HG03103 (cell line): ENCODE data around the gene COMMD1.
"Not testable (repeated sequence)": the region's sequence is repeated elsewhere in the genome, so short reads cannot be mapped to it uniquely, and the experiment has no call there.

ENCODE experiments used
- ATAC-seq: cut with Tn5 transposase; IDR thresholded peaks from one replicate; pipeline ENCODE4 v1.9.1; 2021; ENCODE audit warnings: low read depth; ENCODE audit not compliant: unreplicated experiment

COMMD1 gene

GRCh38 chr2:61922714-61923113, 17.2 kb downstream of the COMMD1 start:
- no peak for ATAC-seq

- no peak for ATAC-seq
These were observed 19.6 kb downstream of the COMMD1 start for GRCh38 chr2:61924895-61925663.

- ATAC-seq, result no peak
These were observed 21.3 kb downstream of the COMMD1 start for GRCh38 chr2:61926531-61927477.

- no peak for ATAC-seq
These were observed 23.5 kb downstream of the COMMD1 start for GRCh38 chr2:61928826-61929461.

- ATAC-seq, result no peak
These were observed 31.6 kb downstream of the COMMD1 start for GRCh38 chr2:61937098-61937497.

GRCh38 chr2:61937886-61938285, 32.4 kb downstream of the COMMD1 start:
- no peak for ATAC-seq

- no peak for ATAC-seq
These were observed 33.0 kb downstream of the COMMD1 start for GRCh38 chr2:61938511-61938910.

GRCh38 chr2:61943251-61943650, 37.8 kb downstream of the COMMD1 start:
- no peak for ATAC-seq

DNA sequence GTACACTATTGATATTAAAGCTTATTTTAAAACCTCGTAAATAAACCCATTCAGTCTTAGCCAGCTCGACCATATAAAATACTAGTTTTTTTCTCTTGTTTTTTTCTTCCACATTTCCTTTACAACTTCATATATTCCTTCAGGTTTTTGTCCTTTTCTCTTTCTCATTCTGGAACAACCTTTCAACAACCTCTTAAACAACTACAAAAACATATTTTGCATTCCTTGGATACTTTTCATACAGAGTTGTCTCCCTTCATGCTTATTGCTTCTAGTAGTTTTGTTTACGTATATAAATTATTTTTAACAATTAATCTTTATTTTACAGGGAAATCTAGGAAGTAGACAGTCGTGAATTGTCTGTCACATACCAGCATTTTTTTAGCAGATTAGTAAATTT, 41.2 kb downstream of the COMMD1 start:
- ATAC-seq, result no peak

DNA sequence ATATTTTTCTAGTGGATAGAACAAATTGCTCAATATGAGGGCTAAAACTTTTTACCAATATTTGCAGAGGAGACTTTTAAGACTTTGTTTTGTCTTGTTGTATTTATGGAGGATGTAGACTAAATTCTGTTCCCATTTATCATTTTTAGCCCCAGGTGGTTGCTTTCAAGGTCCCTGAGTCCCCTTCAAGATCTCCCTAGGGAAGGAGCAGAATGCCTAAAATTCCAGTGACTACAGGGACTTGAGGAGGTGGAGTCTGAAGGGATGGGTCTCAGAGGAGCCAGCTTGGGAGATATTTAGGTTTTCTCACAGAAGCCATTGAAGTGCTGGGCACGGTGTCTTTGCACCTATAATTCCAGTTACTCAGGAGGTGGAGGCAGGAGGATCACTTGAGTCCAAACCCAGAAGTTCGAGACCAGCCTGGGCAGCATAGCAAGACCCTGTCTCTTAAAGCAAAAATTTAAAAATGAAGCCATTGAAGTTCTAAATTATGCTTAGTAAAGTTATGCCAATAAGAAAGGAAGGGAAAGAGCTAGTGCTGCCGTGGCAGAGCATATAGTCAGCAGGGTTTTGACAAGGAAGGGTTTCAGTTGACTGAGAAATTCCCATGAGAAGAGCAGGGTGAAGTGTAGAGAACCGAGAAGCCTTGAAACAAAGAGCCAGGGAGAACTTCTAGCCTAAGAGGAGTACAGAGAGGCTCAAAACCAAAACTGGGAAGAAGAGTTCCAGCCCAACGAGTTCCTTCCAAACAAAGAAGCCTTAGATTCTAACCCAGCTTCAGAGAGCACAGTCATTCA, 43.4 kb downstream of the COMMD1 start:
- no peak for ATAC-seq

- ATAC-seq, result no peak
These were observed 43.9 kb downstream of the COMMD1 start for GRCh38 chr2:61949458-61949713.

DNA sequence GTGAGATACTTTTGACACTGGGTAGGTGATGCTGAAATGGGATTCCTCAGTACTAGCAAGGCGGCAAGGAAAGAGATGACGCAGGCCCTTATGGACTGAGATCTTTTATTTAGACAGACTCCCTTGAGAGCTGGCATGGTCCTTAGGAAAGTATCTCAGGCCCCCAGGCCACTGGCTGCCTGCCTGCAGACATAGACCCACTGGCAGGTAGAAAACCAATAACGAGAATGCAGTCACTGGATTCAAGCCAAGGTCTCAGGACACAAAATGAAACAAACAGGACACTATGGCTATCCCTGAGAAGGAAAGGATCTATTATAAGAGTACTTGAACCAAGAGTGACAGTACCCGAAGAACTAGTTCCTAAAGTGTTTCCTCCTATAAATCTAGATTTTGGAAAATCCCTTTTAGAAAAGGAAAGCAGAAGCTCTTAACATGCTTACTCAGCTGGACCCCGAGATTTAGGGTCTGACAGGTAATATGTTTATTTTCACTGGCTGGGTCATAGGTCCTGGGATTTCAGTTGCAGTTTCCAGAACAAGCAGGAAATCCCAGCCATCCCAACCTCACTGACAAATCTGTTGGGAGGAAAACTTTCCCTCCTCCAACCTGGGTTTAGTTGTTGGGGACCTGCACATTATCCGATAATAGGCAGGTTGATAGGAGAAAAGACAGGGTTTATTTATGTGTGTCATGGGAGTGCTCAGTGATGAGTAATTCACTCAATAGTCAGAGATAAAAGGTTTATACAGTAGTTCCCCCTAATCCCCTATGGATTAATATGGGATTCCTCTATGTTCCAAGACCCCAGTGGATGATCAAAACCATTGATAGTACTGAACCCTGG, 44.5 kb downstream of the COMMD1 start:
- no peak for ATAC-seq

DNA sequence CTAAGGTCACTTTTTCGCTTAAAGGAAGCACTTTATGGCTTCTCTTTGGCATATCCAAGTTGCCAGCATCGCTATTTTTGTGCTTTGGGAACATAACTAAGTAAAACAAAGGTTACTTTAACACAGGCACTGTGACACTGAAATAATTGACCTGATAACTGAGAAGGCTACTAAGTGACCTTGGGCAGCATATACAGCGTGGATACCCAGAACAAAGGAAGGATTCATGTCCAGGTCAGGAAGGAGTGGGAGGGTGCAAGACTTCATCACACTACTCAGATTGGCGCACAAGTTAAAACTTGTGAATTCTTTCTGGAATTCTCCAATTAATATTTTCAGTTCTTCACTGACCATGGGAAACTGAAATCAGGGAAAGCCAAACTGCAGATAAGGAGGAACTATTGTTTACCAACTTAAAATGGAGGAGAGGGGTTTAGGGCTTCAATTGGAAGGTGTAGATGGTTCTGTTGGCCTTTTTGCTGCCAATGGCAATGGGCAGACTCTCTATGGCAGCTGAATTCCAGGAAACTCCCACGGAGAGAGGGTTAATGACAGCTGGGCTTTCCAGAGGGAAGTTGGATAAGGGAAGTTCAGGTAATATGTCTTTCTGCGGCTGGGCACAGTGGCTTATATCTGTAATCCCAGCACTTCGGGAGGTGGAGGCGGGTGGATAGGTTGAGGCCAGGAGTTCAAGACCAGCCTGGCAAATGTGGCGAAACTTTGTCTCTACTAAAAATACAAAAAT, 45.3 kb downstream of the COMMD1 start:
- no peak for ATAC-seq

- ATAC-seq, result no peak
These were observed 46.4 kb downstream of the COMMD1 start for GRCh38 chr2:61951881-61952280.

DNA sequence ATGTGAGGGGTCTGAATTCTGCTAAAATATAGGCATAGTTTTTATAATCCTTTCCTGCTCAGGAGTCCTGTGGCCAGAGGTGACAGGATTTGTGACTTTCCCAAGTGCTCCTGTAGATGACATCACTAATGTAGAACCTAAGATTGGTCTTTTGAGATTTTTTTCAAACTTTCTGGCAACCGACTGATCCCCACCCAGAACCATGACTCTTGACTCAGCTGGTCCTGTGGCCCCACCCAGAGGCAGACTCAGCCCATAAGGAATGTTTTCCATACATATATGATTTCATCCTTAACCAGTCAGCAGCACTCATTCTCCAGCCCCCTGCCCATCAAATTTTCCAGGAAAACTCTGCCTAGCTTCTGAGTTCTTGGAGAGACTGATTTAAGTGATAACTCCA, 46.8 kb downstream of the COMMD1 start:
- ATAC-seq, result no peak

DNA sequence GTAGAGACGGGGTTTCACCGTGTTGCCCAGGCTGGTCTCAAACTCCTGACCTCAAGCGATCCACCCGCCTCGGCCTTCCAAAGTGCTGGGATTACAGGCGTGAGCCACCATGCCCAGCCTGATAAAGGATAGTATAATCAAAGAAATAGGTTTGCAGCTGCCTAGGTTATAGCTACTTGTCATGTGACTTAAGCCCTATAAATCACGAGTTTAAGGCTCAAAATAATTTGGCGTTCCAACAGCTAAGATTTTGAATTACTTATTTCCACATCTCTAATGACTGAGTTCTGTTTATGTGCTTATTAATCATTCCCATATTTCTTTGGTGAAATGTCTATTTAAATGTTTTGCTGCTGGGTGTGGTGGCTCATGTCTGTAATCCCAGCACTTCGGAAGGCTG, 49.4 kb downstream of the COMMD1 start:
- not testable (repeated sequence) for ATAC-seq

GRCh38 chr2:61959381-61960293, 54.2 kb downstream of the COMMD1 start:
- no peak for ATAC-seq
